GM23338 (cell line): Measurements from ENCODE around the gene GIPC1. TPM values are rescaled to one million over a fixed set of nuclear protein-coding genes. Genes with fewer than 3 reads are reported as not detected.
"Not testable (repeated sequence)": the region's sequence is repeated elsewhere in the genome, so short reads cannot be mapped to it uniquely, and the experiment has no call there.

ENCODE experiments used
- ATAC-seq: fragments of 200-7000 bp; cut with Tn5 transposase; 3 replicates; pipeline ENCODE4 v1.9.1; 2020
- DNase-seq: peaks from one replicate; pipeline ENCODE4 v3.0.0-alpha.2; 2015; ENCODE audit warnings: low spot score
- H2AFZ ChIP-seq: fragments of 200-600 bp; sonication (generic); 2 replicates; pipeline ENCODE4 v1.8.0; 2016; ENCODE audit warnings: antibody characterized with exemption, mild to moderate bottlenecking, moderate library complexity
- H3F3A ChIP-seq: fragments of 200-600 bp; sonication (generic); replicated peaks from 2 replicates; pipeline ENCODE4 v1.8.0; 2017; ENCODE audit warnings: antibody characterized with exemption, mixed run types, low read depth
- H3K27ac ChIP-seq: fragments of 200-600 bp; sonication (generic); 2 replicates; pipeline ENCODE4 v1.6.1; 2016; ENCODE audit warnings: low read depth
- H3K27me3 ChIP-seq: fragments of 200-600 bp; sonication (generic); 2 replicates; pipeline ENCODE4 v1.8.0; 2016; ENCODE audit warnings: mild to moderate bottlenecking, mixed run types, moderate library complexity; ENCODE audit not compliant: insufficient read depth
- H3K36me3 ChIP-seq: fragments of 200-600 bp; sonication (generic); 2 replicates; pipeline ENCODE4 v1.8.0; 2016; ENCODE audit warnings: mild to moderate bottlenecking; ENCODE audit not compliant: insufficient read depth
- H3K4me1 ChIP-seq: fragments of 200-600 bp; sonication (generic); 2 replicates; pipeline ENCODE4 v1.8.0; 2016; ENCODE audit warnings: mild to moderate bottlenecking, moderate library complexity; ENCODE audit not compliant: insufficient read depth
- H3K4me2 ChIP-seq: fragments of 200-600 bp; sonication (generic); 2 replicates; pipeline ENCODE4 v1.7.1; 2017; ENCODE audit warnings: mixed run types
- H3K4me3 ChIP-seq: fragments of 200-600 bp; sonication (generic); 2 replicates; pipeline ENCODE4 v1.6.1; 2016; ENCODE audit warnings: mixed run types
- H3K79me2 ChIP-seq: fragments of 200-600 bp; sonication (generic); replicated peaks from 2 replicates; pipeline ENCODE4 v1.8.0; 2017; ENCODE audit warnings: mild to moderate bottlenecking; ENCODE audit not compliant: insufficient read depth
- H3K9me2 ChIP-seq: fragments of 200-600 bp; sonication (generic); 2 replicates; pipeline ENCODE4 v1.8.0; 2017; ENCODE audit not compliant: insufficient read depth
- H4K20me1 ChIP-seq: fragments of 200-600 bp; sonication (generic); replicated peaks from 2 replicates; pipeline ENCODE4 v1.8.0; 2017; ENCODE audit warnings: mild to moderate bottlenecking; ENCODE audit not compliant: insufficient read depth
- H3K27ac Mint-ChIP-seq: 2 replicates; pipeline ENCODE4 v1.8.0; 2020; ENCODE audit warnings: inconsistent platforms, mild to moderate bottlenecking, moderate library complexity, mixed read lengths
- H3K27me3 Mint-ChIP-seq: 3 replicates; pipeline ENCODE4 v1.8.0; 2022; ENCODE audit warnings: low read depth, mild to moderate bottlenecking, moderate library complexity, mixed read lengths, inconsistent platforms; ENCODE audit not compliant: insufficient read depth, poor library complexity
- H3K36me3 Mint-ChIP-seq: 3 replicates; pipeline ENCODE4 v1.8.0; 2021; ENCODE audit warnings: low read depth, mild to moderate bottlenecking, inconsistent platforms, moderate library complexity, mixed read lengths
- H3K4me1 Mint-ChIP-seq: 3 replicates; pipeline ENCODE4 v1.8.0; 2020; ENCODE audit warnings: mild to moderate bottlenecking, inconsistent platforms, mixed read lengths
- H3K4me3 Mint-ChIP-seq: 3 replicates; pipeline ENCODE4 v1.8.0; 2021; ENCODE audit warnings: moderate library complexity, mild to moderate bottlenecking, inconsistent platforms, mixed read lengths
- H3K9me3 Mint-ChIP-seq: 3 replicates; pipeline ENCODE4 v1.8.0; 2020; ENCODE audit warnings: moderate library complexity, mild to moderate bottlenecking, inconsistent platforms, mixed read lengths
- CTCF ChIP-seq, 2 experiments: fragments of 200-600 bp in 1 of 2; sonication (generic) in 1 of 2; conservative IDR thresholded peaks; 2 replicates each; pipeline versions ENCODE4 v1.5.1 to v1.6.1; 2016 to 2017; ENCODE audit warnings: antibody characterized with exemption in 2 of 2, low read depth in 2 of 2, mild to moderate bottlenecking in 2 of 2, moderate library complexity in 1 of 2
- EZH2 ChIP-seq: fragments of 200-600 bp; sonication (generic); IDR thresholded peaks from one replicate; pipeline ENCODE4 v1.8.0; 2017; ENCODE audit warnings: antibody characterized with exemption, mild to moderate bottlenecking, low read depth; ENCODE audit not compliant: unreplicated experiment
- NANOG ChIP-seq: IDR thresholded peaks from 2 replicates; pipeline ENCODE4 v1.6.1; 2016; ENCODE audit warnings: antibody characterized with exemption, borderline replicate concordance
- STAT1 ChIP-seq: IDR thresholded peaks from one replicate; pipeline ENCODE4 v1.6.1; 2016; ENCODE audit warnings: antibody characterized with exemption; ENCODE audit not compliant: unreplicated experiment
- polyA plus RNA-seq: library from polyadenylated mRNA; unstranded; fragments of >200 nt; fragmentation: Nextera tagmentation; extraction: Ambion mirVana; gene quantifications from 2 replicates; pipeline ENCODE4 v1.2.1, GENCODE V29; 2016
- total RNA-seq: library from RNA; depleted of rRNA; stranded (reverse); fragments of >200 nt; shearing (Covaris generic); gene quantifications from 2 replicates; pipeline ENCODE4 v1.2.3, GENCODE V29; 2014
- TF ChIP-seq, protein P1 (sequence below): fragments of 250-450 bp; sonication (Bioruptor Pico); IDR thresholded peaks from 2 replicates; pipeline ENCODE4 v1.5.0; 2020; ENCODE audit warnings: mild to moderate bottlenecking, moderate library complexity

Gene GIPC1
- total and polyA plus RNA-seq, 2 experiments from 2014 or later = 51.6 to 106 TPM

DNA sequence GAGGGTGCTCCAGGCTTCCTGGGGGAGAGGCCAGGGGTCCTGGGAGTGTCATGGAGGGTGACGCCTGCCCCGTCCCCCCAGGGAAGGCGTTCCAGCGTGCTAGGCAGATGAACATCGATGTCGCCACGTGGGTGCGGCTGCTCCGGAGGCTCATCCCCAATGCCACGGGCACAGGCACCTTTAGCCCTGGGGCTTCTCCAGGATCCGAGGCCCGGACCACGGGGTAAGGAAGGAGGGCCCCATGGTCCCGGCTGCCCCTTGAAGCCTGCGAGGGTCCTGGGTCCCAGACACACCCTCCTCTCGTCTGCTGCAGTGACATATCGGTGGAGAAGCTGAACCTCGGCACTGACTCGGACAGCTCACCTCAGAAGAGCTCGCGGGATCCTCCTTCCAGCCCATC, 32.2 kb downstream of the GIPC1 start (continued):
- TF ChIP-seq EZH2 = no peak
- TF ChIP-seq NANOG = no peak
- no peak for TF ChIP-seq STAT1
- TF ChIP-seq, protein P1, sequence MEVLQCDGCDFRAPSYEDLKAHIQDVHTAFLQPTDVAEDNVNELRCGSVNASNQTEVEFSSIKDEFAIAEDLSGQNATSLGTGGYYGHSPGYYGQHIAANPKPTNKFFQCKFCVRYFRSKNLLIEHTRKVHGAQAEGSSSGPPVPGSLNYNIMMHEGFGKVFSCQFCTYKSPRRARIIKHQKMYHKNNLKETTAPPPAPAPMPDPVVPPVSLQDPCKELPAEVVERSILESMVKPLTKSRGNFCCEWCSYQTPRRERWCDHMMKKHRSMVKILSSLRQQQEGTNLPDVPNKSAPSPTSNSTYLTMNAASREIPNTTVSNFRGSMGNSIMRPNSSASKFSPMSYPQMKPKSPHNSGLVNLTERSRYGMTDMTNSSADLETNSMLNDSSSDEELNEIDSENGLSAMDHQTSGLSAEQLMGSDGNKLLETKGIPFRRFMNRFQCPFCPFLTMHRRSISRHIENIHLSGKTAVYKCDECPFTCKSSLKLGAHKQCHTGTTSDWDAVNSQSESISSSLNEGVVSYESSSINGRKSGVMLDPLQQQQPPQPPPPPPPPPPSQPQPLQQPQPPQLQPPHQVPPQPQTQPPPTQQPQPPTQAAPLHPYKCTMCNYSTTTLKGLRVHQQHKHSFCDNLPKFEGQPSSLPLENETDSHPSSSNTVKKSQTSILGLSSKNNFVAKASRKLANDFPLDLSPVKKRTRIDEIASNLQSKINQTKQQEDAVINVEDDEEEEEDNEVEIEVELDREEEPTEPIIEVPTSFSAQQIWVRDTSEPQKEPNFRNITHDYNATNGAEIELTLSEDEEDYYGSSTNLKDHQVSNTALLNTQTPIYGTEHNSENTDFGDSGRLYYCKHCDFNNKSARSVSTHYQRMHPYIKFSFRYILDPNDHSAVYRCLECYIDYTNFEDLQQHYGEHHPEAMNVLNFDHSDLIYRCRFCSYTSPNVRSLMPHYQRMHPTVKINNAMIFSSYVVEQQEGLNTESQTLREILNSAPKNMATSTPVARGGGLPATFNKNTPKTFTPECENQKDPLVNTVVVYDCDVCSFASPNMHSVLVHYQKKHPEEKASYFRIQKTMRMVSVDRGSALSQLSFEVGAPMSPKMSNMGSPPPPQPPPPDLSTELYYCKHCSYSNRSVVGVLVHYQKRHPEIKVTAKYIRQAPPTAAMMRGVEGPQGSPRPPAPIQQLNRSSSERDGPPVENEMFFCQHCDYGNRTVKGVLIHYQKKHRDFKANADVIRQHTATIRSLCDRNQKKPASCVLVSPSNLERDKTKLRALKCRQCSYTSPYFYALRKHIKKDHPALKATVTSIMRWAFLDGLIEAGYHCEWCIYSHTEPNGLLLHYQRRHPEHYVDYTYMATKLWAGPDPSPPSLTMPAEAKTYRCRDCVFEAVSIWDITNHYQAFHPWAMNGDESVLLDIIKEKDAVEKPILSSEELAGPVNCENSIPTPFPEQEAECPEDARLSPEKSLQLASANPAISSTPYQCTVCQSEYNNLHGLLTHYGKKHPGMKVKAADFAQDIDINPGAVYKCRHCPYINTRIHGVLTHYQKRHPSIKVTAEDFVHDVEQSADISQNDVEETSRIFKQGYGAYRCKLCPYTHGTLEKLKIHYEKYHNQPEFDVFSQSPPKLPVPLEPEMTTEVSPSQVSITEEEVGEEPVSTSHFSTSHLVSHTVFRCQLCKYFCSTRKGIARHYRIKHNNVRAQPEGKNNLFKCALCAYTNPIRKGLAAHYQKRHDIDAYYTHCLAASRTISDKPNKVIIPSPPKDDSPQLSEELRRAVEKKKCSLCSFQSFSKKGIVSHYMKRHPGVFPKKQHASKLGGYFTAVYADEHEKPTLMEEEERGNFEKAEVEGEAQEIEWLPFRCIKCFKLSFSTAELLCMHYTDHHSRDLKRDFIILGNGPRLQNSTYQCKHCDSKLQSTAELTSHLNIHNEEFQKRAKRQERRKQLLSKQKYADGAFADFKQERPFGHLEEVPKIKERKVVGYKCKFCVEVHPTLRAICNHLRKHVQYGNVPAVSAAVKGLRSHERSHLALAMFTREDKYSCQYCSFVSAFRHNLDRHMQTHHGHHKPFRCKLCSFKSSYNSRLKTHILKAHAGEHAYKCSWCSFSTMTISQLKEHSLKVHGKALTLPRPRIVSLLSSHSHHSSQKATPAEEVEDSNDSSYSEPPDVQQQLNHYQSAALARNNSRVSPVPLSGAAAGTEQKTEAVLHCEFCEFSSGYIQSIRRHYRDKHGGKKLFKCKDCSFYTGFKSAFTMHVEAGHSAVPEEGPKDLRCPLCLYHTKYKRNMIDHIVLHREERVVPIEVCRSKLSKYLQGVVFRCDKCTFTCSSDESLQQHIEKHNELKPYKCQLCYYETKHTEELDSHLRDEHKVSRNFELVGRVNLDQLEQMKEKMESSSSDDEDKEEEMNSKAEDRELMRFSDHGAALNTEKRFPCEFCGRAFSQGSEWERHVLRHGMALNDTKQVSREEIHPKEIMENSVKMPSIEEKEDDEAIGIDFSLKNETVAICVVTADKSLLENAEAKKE (CRISPR knock-in tag) = no peak
- no peak for TF ChIP-seq CTCF (conservative IDR thresholded peaks at IDR 0.05; ENCODE audit: low read depth in 2 of 2)

DNA sequence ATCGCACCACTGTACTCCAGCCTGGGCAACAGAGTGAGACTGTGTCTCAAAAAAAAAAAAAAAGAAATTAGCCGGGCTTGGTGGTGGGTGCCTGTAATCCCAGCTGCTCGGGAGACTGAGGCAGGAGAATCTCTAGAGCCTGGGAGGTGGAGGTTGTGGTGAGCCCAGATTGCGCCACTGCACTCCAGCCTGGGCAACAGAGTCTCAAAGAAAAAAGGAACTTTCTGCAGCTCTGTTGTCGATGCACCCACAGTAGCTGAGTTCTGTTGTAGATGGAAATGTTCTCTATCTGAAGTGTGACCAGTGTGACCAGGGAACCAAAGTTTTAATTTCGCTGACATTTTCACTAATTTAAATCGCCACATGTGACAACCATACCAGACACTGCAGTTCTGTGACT, 33.5 kb downstream of the GIPC1 start:
- not testable (repeated sequence) for ATAC-seq, H3K27ac Mint-ChIP-seq, H3K4me3 Mint-ChIP-seq

More for the DNA sequence above, 33.5 kb downstream of the GIPC1 start:
- H2AFZ ChIP-seq, H3K4me3 ChIP-seq, DNase-seq, H3K4me2 ChIP-seq, H3K4me1 Mint-ChIP-seq, H4K20me1 ChIP-seq, H3K9me2 ChIP-seq, H3K79me2 ChIP-seq, H3K9me3 Mint-ChIP-seq, H3K27ac ChIP-seq, H3K4me1 ChIP-seq, H3K27me3 Mint-ChIP-seq, H3F3A ChIP-seq, H3K27me3 ChIP-seq: not testable (repeated sequence)
- H3K36me3 Mint-ChIP-seq = peaks cover 39% of the 10 kb centered on the region
- H3K36me3 ChIP-seq = peaks cover 13% of the 10 kb centered on the region; the same call in 1 of the 2 replicates
